Tibial artery (tissue), 4 donors: ENCODE data around the gene NPFFR1.

Experiments
- DNase-seq, 2 donors: peaks; one replicate each; pipeline ENCODE4 v3.0.0-alpha.2; 2019
- H3K27ac ChIP-seq, 2 donors: fragments of 200-600 bp; sonication (generic) in 1 of 2; 1 replicate in 1 of 2; 2 replicates in 1 of 2; pipeline ENCODE4 v1.5.1; 2018 to 2019; ENCODE audit warnings: mild to moderate bottlenecking in 1 of 2
- H3K27me3 ChIP-seq, 2 donors: fragments of 200-600 bp; sonication (generic) in 1 of 2; one replicate each; pipeline versions ENCODE4 v1.5.1 to v1.6.0; 2016 to 2019
- H3K36me3 ChIP-seq, 3 donors: fragments of 200-600 bp; sonication (generic) in 2 of 3; one replicate each; pipeline ENCODE4 v1.5.1; 2016 to 2019; ENCODE audit warnings: mild to moderate bottlenecking in 2 of 3
- H3K4me1 ChIP-seq, 4 donors: fragments of 200-600 bp; sonication (generic) in 2 of 4; 1 replicate in 3 of 4; 2 replicates in 1 of 4; pipeline ENCODE4 v1.5.1; 2016 to 2019
- H3K4me3 ChIP-seq, 2 donors: fragments of 200-600 bp; sonication (generic) in 1 of 2; 1 replicate in 1 of 2; 2 replicates in 1 of 2; pipeline ENCODE4 v1.5.1; 2018 to 2019; ENCODE audit warnings: mild to moderate bottlenecking in 2 of 2
- H3K9me3 ChIP-seq, 3 donors: fragments of 200-600 bp; sonication (generic) in 1 of 3; one replicate each; pipeline ENCODE4 v1.5.1; 2016 to 2019
- intact Hi-C: fragments of 100-400 bp; cut with DNase I; formaldehyde crosslinking; loops from one replicate; pipeline ENCODE4 v1.15.0; 2023; ENCODE audit warnings: low total_unique reads
- TF ChIP-seq, protein P1 (sequence below), 2 experiments: fragments of 200-600 bp in 1 of 2; fragments of 450-650 bp in 1 of 2; IDR thresholded peaks; one replicate each; pipeline ENCODE4 v1.5.1; 2017 to 2019; ENCODE audit warnings: antibody characterized with exemption in 2 of 2, mild to moderate bottlenecking in 1 of 2, moderate library complexity in 1 of 2

NPFFR1 gene

GRCh38 chr10:70283445-70284399, at the start of gene NPFFR1:
Gene NPFFR1 (minus strand): TSS chr10:70284004. CDS start chr10:70283676, 328 bp downstream.
- intact Hi-C loops = no loop called here
- peaks cover 0 to 53% of the 10 kb centered on the region in 2 donors for H3K27me3 ChIP-seq
- peak within 1 kb of the TSS in 1 of 2 donors; percentile 20 for H3K4me3 ChIP-seq

DNA sequence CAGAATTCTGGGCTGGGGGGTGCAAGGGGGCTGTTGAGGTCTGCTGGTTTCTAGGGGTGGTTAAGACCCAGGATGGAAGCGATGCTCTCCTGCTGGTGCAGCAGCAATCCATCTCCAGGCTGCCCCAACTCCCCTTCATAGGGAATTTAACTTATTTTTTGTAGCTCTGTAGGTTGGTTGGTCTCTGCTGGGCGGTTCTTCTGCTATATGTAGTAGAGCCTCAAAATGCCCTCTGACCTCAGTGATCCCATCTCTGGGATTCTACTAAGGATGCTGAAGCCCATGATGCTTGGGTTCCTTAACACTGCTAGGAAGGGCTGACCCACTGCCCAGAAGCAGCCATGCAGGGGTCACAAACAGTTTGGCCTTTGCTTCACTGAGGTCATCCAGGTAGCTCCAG, 49.5 kb upstream of the NPFFR1 start:
- Histone ChIP-seq H3K27me3 (no peaks in the 10 kb centered on the region), H3K27ac (no peak overlapping the region), H3K9me3 (no peaks in the 10 kb centered on the region), H3K36me3 (no peaks in the 10 kb centered on the region), H3K4me1 (peaks cover 0 to 22% (median 12%) of the 10 kb centered on the region in 4 donors), H3K4me3 (no peak overlapping the region)
- intact Hi-C loops = no loop called here
- TF ChIP-seq, protein P1, sequence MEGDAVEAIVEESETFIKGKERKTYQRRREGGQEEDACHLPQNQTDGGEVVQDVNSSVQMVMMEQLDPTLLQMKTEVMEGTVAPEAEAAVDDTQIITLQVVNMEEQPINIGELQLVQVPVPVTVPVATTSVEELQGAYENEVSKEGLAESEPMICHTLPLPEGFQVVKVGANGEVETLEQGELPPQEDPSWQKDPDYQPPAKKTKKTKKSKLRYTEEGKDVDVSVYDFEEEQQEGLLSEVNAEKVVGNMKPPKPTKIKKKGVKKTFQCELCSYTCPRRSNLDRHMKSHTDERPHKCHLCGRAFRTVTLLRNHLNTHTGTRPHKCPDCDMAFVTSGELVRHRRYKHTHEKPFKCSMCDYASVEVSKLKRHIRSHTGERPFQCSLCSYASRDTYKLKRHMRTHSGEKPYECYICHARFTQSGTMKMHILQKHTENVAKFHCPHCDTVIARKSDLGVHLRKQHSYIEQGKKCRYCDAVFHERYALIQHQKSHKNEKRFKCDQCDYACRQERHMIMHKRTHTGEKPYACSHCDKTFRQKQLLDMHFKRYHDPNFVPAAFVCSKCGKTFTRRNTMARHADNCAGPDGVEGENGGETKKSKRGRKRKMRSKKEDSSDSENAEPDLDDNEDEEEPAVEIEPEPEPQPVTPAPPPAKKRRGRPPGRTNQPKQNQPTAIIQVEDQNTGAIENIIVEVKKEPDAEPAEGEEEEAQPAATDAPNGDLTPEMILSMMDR (IDR thresholded peaks at IDR 0.05) = no peak
- DNase-seq = no peak

More at GRCh38 chr10:70283445-70284399, at the start of gene NPFFR1:
- Histone ChIP-seq H3K36me3 (no peaks in the 10 kb centered on the region), H3K27ac (no peak within 1 kb of the TSS), H3K9me3 (no peaks in the 10 kb centered on the region), H3K4me1 (peaks cover 0 to 9% (median 8%) of the 10 kb centered on the region in 4 donors)
- DNase-seq = peak in 1 of 2 donors; percentile 62
- TF ChIP-seq, protein P1 (IDR thresholded peaks at IDR 0.05) = no peak

GRCh38 chr10:70331486-70332268, 47.9 kb upstream of the NPFFR1 start:
- Histone ChIP-seq H3K27ac (no peak overlapping the region), H3K4me1 (peaks cover 0 to 22% (median 12%) of the 10 kb centered on the region in 4 donors), H3K9me3 (no peaks in the 10 kb centered on the region), H3K36me3 (no peaks in the 10 kb centered on the region), H3K27me3 (no peaks in the 10 kb centered on the region), H3K4me3 (no peak overlapping the region)
- intact Hi-C loops = no loop called here
- DNase-seq = peak in 1 of 2 donors; percentile 52
- TF ChIP-seq, protein P1 (IDR thresholded peaks at IDR 0.05) = peak in 1 of 2 experiments; percentile 19

GRCh38 chr10:70331160-70331485, 47.3 kb upstream of the NPFFR1 start:
- Histone ChIP-seq H3K27ac (no peak overlapping the region), H3K9me3 (no peaks in the 10 kb centered on the region), H3K36me3 (no peaks in the 10 kb centered on the region), H3K4me1 (peaks cover 0 to 22% (median 12%) of the 10 kb centered on the region in 4 donors), H3K4me3 (no peak overlapping the region), H3K27me3 (no peaks in the 10 kb centered on the region)
- DNase-seq = no peak
- intact Hi-C loops = no loop called here
- TF ChIP-seq, protein P1 (IDR thresholded peaks at IDR 0.05) = no peak

- H3K4me1 ChIP-seq = peaks cover 0 to 22% (median 12%) of the 10 kb centered on the region in 4 donors
- no peak overlapping the region for H3K27ac ChIP-seq
- intact Hi-C loops = no loop called here
- H3K4me3 ChIP-seq = no peak overlapping the region
- DNase-seq = no peak
- H3K27me3 ChIP-seq = no peaks in the 10 kb centered on the region
- H3K36me3 ChIP-seq = no peaks in the 10 kb centered on the region
- TF ChIP-seq, protein P1 (IDR thresholded peaks at IDR 0.05) = no peak
- H3K9me3 ChIP-seq = no peaks in the 10 kb centered on the region
These were observed 46.9 kb upstream of the NPFFR1 start for GRCh38 chr10:70330671-70331070.
